ENCODE results near the gene CALCOCO2. TPM values are rescaled to one million over a fixed set of nuclear protein-coding genes. Genes with fewer than 3 reads are reported as not detected.

The CALCOCO2 gene
- total and polyA plus RNA-seq, 2 of the 13 experiments (the other 11 are each of a cell fraction or from before 2014, with no cell fraction given) = 72.9 to 111 TPM

DNA sequence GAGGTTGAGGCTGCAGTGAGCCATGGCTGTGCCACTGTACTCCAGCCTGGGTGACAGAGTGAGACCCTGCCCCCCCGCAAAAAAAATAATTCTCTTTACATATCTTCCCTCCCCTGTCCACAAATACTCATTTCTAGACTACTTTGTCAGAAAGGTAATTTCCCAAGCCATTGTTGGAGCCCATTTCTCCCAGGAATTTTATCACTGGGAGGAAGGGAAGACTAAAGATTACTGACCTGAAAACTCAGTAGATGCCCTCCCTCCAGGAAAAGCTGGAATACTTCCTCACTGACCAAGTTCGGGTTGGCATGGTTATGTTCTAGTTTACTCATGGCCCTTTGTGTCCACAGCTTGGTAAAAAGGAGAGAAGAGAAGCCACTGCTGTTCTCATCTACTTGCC, 4.1 kb downstream of the CALCOCO2 start:
- ATAC-seq (no peak), FAIRE-seq (no peak), DNase-seq (ENCODE audit: low spot score) (no peak)
- no peaks in the 10 kb centered on the region; a peak in 1 of 5 replicates for H3K27me3 ChIP-seq (ENCODE audit: control insufficient read depth in 1 of 2, insufficient read depth in 2 of 2, low read length in 2 of 2)
- ChIA-PET CTCF (ENCODE audit: low intra/inter-chr PET ratio, low total read pairs) (no interaction called here), POLR2A (interaction anchor here (0.7 kb wide), 1 partner anchor 37 kb away, joined by 3 read pairs; no protein-coding TSS in a partner anchor)
- H4K20me1 ChIP-seq (ENCODE audit: insufficient read depth, low read length) = peaks cover 4% of the 10 kb centered on the region; the same call in 1 of the 2 replicates
- peaks cover 43% of the 10 kb centered on the region for H3K79me2 ChIP-seq (ENCODE audit: insufficient read depth, low read length)
- no peak overlapping the region for H3K9ac ChIP-seq (ENCODE audit: insufficient read depth, low read depth, low read length)
- no peak overlapping the region for H2AFZ ChIP-seq (ENCODE audit: low read length)
- no peak overlapping the region for H3K27ac ChIP-seq (ENCODE audit: extremely low read length, insufficient read depth, low read length)
- 83% methylated on average over 2 of the region's 2 CpGs for WGBS (ENCODE audit: low lambda C conversion rate)
- H3K4me3 ChIP-seq (replicated peaks in 1 of 3; ENCODE audit: insufficient read depth in 1 of 3, low read depth in 2 of 3, low read length in 3 of 3) = no peak overlapping the region
- H3K4me1 ChIP-seq (ENCODE audit: insufficient read depth, low read length) = peaks cover 31% of the 10 kb centered on the region
- intact Hi-C loops (cut with micrococcal nuclease; ENCODE audit: unreplicated experiment) = no loop called here
- peaks cover 0 to 5% of the 10 kb centered on the region in 2 experiments; a peak in 1 of 5 replicates for H3K36me3 ChIP-seq (replicated peaks in 1 of 2; ENCODE audit: control insufficient read depth in 1 of 2, insufficient read depth in 2 of 2, low read length in 2 of 2)
- H3K4me2 ChIP-seq (ENCODE audit: low read depth, low read length) = no peak overlapping the region
- in situ Hi-C loops (cut with HindIII; ENCODE audit: extremely low pct_ligation_motif_present, low pct_unique_long_range_greater_than_20kb) = no loop called here
- no TSS peak for BruUV-seq (replicated peaks)
- TF ChIP-seq ZNF225 (CRISPR knock-in tag; IDR thresholded peaks at IDR 0.05) (no peak), JARID2 (CRISPR knock-in tag; IDR thresholded peaks at IDR 0.05; ENCODE audit: insufficient replicate concordance) (no peak), MYNN (CRISPR knock-in tag; IDR thresholded peaks at IDR 0.05; ENCODE audit: low read depth) (no peak), ZNF670 (CRISPR knock-in tag; IDR thresholded peaks at IDR 0.05; ENCODE audit: borderline replicate concordance) (no peak), ZNF280D (CRISPR knock-in tag; IDR thresholded peaks at IDR 0.05) (no peak), PRPF4 (IDR thresholded peaks at IDR 0.05; ENCODE audit: low read depth, low read length, poor library complexity, severe bottlenecking) (no peak), ZNF773 (CRISPR knock-in tag; IDR thresholded peaks at IDR 0.05; ENCODE audit: borderline replicate concordance) (no peak), TRIM22 (IDR thresholded peaks at IDR 0.05) (no peak), ZNF512B (CRISPR knock-in tag; IDR thresholded peaks at IDR 0.05; ENCODE audit: borderline replicate concordance) (no peak), ZMAT3 (CRISPR knock-in tag; conservative IDR thresholded peaks at IDR 0.05) (no peak), ZFAT (CRISPR knock-in tag; conservative IDR thresholded peaks at IDR 0.05) (no peak), ZNF496 (CRISPR knock-in tag; IDR thresholded peaks at IDR 0.05; ENCODE audit: insufficient replicate concordance) (no peak)
- TF ChIP-seq, protein P1, sequence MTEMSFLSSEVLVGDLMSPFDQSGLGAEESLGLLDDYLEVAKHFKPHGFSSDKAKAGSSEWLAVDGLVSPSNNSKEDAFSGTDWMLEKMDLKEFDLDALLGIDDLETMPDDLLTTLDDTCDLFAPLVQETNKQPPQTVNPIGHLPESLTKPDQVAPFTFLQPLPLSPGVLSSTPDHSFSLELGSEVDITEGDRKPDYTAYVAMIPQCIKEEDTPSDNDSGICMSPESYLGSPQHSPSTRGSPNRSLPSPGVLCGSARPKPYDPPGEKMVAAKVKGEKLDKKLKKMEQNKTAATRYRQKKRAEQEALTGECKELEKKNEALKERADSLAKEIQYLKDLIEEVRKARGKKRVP (CRISPR knock-in tag; IDR thresholded peaks at IDR 0.05) = no peak
- TF ChIP-seq, protein P2, sequence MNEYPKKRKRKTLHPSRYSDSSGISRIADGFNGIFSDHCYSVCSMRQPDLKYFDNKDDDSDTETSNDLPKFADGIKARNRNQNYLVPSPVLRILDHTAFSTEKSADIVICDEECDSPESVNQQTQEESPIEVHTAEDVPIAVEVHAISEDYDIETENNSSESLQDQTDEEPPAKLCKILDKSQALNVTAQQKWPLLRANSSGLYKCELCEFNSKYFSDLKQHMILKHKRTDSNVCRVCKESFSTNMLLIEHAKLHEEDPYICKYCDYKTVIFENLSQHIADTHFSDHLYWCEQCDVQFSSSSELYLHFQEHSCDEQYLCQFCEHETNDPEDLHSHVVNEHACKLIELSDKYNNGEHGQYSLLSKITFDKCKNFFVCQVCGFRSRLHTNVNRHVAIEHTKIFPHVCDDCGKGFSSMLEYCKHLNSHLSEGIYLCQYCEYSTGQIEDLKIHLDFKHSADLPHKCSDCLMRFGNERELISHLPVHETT (CRISPR knock-in tag; conservative IDR thresholded peaks at IDR 0.05) = no peak
- H3K9me3 ChIP-seq (ENCODE audit: low read length) = no peaks in the 10 kb centered on the region
